PC-9 (cell line): ENCODE measurements around the gene IFT122. TPM values are rescaled to one million over a fixed set of nuclear protein-coding genes. Genes with fewer than 3 reads are reported as not detected.

Experiments
- BruUV-seq: library from RNA; stranded (reverse); fragments of 400-500 nt; replicated peaks from 2 replicates; lab custom pipeline; 2021; lab: Mats Ljungman, UMichigan
- CTCF ChIA-PET: fragments of 300-600 bp; sonication (Branson Sonifier 250); formaldehyde crosslinking; loops from one replicate; lab custom pipeline; 2022; ENCODE audit warnings: antibody characterized with exemption; lab: Charles Lee
- POLR2A ChIA-PET: fragments of 300-600 bp; sonication (Branson Sonifier 250); formaldehyde crosslinking; loops from one replicate; lab custom pipeline; 2022; ENCODE audit warnings: antibody characterized with exemption; ENCODE audit not compliant: unreplicated experiment; lab: Charles Lee
- DNase-seq, 2 experiments: peaks; one replicate each; pipeline versions ENCODE4 v3.0.0 to v3.0.0-alpha.2; 2015 to 2022; ENCODE audit warnings: mixed read lengths in 1 of 2
- H2AFZ ChIP-seq: fragments of 200-600 bp; sonication (generic); 2 replicates; pipeline ENCODE4 v1.8.1; 2017; ENCODE audit warnings: antibody characterized with exemption
- H3F3A ChIP-seq: fragments of 200-600 bp; sonication (generic); 2 replicates; pipeline ENCODE4 v1.8.1; 2017; ENCODE audit warnings: antibody characterized with exemption, mild to moderate bottlenecking, low read depth; ENCODE audit not compliant: insufficient read depth
- H3K27ac ChIP-seq: fragments of 200-600 bp; sonication (generic); 2 replicates; pipeline ENCODE4 v1.6.1; 2016; ENCODE audit warnings: mixed run types
- H3K27me3 ChIP-seq: fragments of 200-600 bp; sonication (generic); 2 replicates; pipeline ENCODE4 v1.6.1; 2016; ENCODE audit warnings: low read depth, mixed run types; ENCODE audit not compliant: insufficient read depth
- H3K36me3 ChIP-seq: fragments of 200-600 bp; sonication (generic); 2 replicates; pipeline ENCODE4 v1.6.1; 2016; ENCODE audit warnings: low read depth, mixed run types
- H3K4me1 ChIP-seq: fragments of 200-600 bp; sonication (generic); replicated peaks from 2 replicates; pipeline ENCODE4 v1.6.1; 2016; ENCODE audit warnings: mixed run types; ENCODE audit not compliant: insufficient read depth
- H3K4me2 ChIP-seq: fragments of 200-600 bp; sonication (generic); 2 replicates; pipeline ENCODE4 v1.6.1; 2017; ENCODE audit warnings: mixed run types
- H3K4me3 ChIP-seq: fragments of 200-600 bp; sonication (generic); 2 replicates; pipeline ENCODE4 v1.6.1; 2016; ENCODE audit warnings: mixed run types
- H3K79me2 ChIP-seq: fragments of 200-600 bp; sonication (generic); 2 replicates; pipeline ENCODE4 v1.6.1; 2017; ENCODE audit warnings: low read depth, mixed run types
- H3K9me2 ChIP-seq: fragments of 200-600 bp; sonication (generic); 2 replicates; pipeline ENCODE4 v1.8.1; 2017; ENCODE audit warnings: mild to moderate bottlenecking; ENCODE audit not compliant: insufficient read depth
- H3K9me3 ChIP-seq: fragments of 200-600 bp; sonication (generic); 2 replicates; pipeline ENCODE4 v1.8.1; 2016; ENCODE audit warnings: low read depth; ENCODE audit not compliant: insufficient read depth
- H4K20me1 ChIP-seq: fragments of 200-600 bp; sonication (generic); 2 replicates; pipeline ENCODE4 v1.8.1; 2017; ENCODE audit not compliant: insufficient read depth
- CTCF ChIP-seq: fragments of 200-600 bp; sonication (generic); conservative IDR thresholded peaks from 2 replicates; pipeline ENCODE4 v1.6.1; 2017; ENCODE audit warnings: mixed run types, antibody characterized with exemption, mild to moderate bottlenecking, moderate library complexity
- EZH2 ChIP-seq: fragments of 200-600 bp; sonication (generic); IDR thresholded peaks from 2 replicates; pipeline ENCODE4 v1.8.0; 2017; ENCODE audit warnings: antibody characterized with exemption, low read depth
- intact Hi-C: fragments of 100-400 bp; cut with micrococcal nuclease; formaldehyde crosslinking; loops from one replicate; pipeline ENCODE4 v1.10.0; 2022; ENCODE audit not compliant: unreplicated experiment
- total RNA-seq: library from RNA; stranded (reverse); gene quantifications from 2 replicates; pipeline ENCODE4 v1.2.3, GENCODE V29; 2021

The IFT122 gene
- total RNA-seq, 1 experiment from 2014 or later, result 55.6 TPM

GRCh38 chr3:129429602-129430001, 10.4 kb upstream of the IFT122 start:
- TF ChIP-seq EZH2 (no peak), CTCF (no peak)
- no peak for DNase-seq
- H3K79me2 ChIP-seq, result no peaks in the 10 kb centered on the region
- 0 out of 2 replicates have a peak, but pooled peaks cover 4% of the 10 kb centered on the region for H3K4me1 ChIP-seq
- ChIA-PET CTCF (no interaction called here), POLR2A (interaction anchor here (0.6 to 0.9 kb wide), 2 partner anchors 30 to 408 kb away, joined by 6 to 12 read pairs; no protein-coding TSS in a partner anchor)
- H3K9me3 ChIP-seq, result no peaks in the 10 kb centered on the region
- no peak overlapping the region for H3K4me3 ChIP-seq
- no peak overlapping the region for H3K27ac ChIP-seq
- no peaks in the 10 kb centered on the region for H3K9me2 ChIP-seq
- no peak overlapping the region for H2AFZ ChIP-seq
- intact Hi-C loops, result no loop called here
- peaks cover 29% of the 10 kb centered on the region; the same call in 1 of the 2 replicates for H3F3A ChIP-seq
- no TSS peak for BruUV-seq
- no peak overlapping the region for H3K4me2 ChIP-seq
- H4K20me1 ChIP-seq, result no peaks in the 10 kb centered on the region; the same call in 1 of the 2 replicates
- peaks cover 37% of the 10 kb centered on the region for H3K36me3 ChIP-seq
- H3K27me3 ChIP-seq, result no peaks in the 10 kb centered on the region

GRCh38 chr3:129432036-129432435, 8.0 kb upstream of the IFT122 start:
- intact Hi-C loops, result no loop called here
- 0 out of 2 replicates have a peak, but pooled peaks cover 10% of the 10 kb centered on the region for H3K4me1 ChIP-seq
- no peak overlapping the region for H3K4me3 ChIP-seq
- H3K36me3 ChIP-seq, result peaks cover 55% of the 10 kb centered on the region
- H3K9me3 ChIP-seq, result no peaks in the 10 kb centered on the region
- H3K79me2 ChIP-seq, result peaks cover 6% of the 10 kb centered on the region; the same call in 1 of the 2 replicates
- no peak overlapping the region for H3K27ac ChIP-seq
- no peak for TF ChIP-seq EZH2
- no peak for TF ChIP-seq CTCF
- CTCF ChIA-PET, result no interaction called here
- DNase-seq, result no peak
- POLR2A ChIA-PET, result interaction anchor here (0.6 to 0.7 kb wide), 2 partner anchors 13 to 378 kb away, joined by 3 to 14 read pairs; no protein-coding TSS in a partner anchor
- H3K4me2 ChIP-seq, result no peak overlapping the region
- no peaks in the 10 kb centered on the region for H3K9me2 ChIP-seq
- H3K27me3 ChIP-seq, result no peaks in the 10 kb centered on the region
- H2AFZ ChIP-seq, result no peak overlapping the region
- peaks cover 25% of the 10 kb centered on the region; the same call in 1 of the 2 replicates for H3F3A ChIP-seq
- no peaks in the 10 kb centered on the region; the same call in 1 of the 2 replicates for H4K20me1 ChIP-seq
- no TSS peak for BruUV-seq

DNA sequence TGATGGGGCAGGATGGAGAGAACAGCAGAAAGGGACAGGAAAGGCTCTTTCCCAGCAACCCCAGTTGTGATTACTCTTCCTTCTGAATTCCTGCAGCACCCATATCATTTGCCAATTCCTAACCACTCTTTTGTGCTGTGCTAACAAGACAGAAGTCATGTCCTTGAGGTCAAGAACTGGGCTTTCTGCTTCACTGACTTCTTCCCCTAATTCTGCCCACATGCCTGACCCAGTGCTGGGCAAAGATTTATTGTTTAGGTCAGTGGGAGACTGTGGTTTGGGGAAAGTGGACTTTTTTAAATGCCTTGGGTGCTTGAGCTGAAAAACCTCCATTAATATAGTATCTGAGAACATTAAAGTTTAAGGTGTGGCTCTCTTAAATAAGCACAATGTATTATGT, 7.4 kb upstream of the IFT122 start:
- peaks cover 62% of the 10 kb centered on the region for H3K36me3 ChIP-seq

More for the DNA sequence above, 7.4 kb upstream of the IFT122 start:
- H3K4me1 ChIP-seq, result peaks cover 14% of the 10 kb centered on the region; the same call in 1 of the 2 replicates
- no peaks in the 10 kb centered on the region for H3K9me3 ChIP-seq
- POLR2A ChIA-PET, result interaction anchor here (0.6 to 0.7 kb wide), 2 partner anchors 14 to 378 kb away, joined by 3 to 14 read pairs; no protein-coding TSS in a partner anchor
- no peak overlapping the region for H3K27ac ChIP-seq
- intact Hi-C loops, result no loop called here
- no TSS peak for BruUV-seq
- TF ChIP-seq EZH2, result no peak
- no peak for TF ChIP-seq CTCF
- no peaks in the 10 kb centered on the region for H3K27me3 ChIP-seq
- DNase-seq, result no peak
- H3K79me2 ChIP-seq, result peaks cover 12% of the 10 kb centered on the region
- H3K4me2 ChIP-seq, result no peak overlapping the region
- H3K4me3 ChIP-seq, result no peak overlapping the region
- H4K20me1 ChIP-seq, result no peaks in the 10 kb centered on the region; the same call in 1 of the 2 replicates
- no peak overlapping the region for H2AFZ ChIP-seq
- H3K9me2 ChIP-seq, result no peaks in the 10 kb centered on the region
- peaks cover 25% of the 10 kb centered on the region; the same call in 1 of the 2 replicates for H3F3A ChIP-seq
- CTCF ChIA-PET, result interaction anchor here (0.6 to 0.7 kb wide), 2 partner anchors 10 to 33 kb away, joined by 4 to 7 read pairs; no protein-coding TSS in a partner anchor
